ENCODE measurements around the gene RGPD3.
"Not testable (repeated sequence)": the region's sequence is repeated elsewhere in the genome, so short reads cannot be mapped to it uniquely, and the experiment has no call there.

DNA sequence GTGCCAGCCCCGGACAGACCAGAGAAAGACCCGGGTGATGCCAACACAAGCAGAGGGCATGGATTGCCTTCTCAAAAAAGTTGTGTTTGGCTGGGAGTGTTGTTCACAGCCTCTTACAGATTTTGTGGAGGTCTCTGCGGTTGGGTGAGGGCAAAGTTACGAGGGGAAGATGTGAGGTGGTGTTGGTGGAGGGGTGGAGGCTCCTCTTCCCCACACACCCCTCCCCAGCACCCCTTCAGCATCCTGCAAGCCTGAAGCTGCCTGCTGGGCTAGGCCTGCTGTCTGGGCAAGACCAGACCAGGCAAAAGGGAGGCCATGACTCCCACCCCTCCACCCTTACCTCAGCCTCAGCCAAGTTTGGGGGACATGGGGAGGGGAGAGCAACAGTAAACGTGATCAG, 45.2 kb upstream of the RGPD3 start:
- TF ChIP-seq, protein P1, sequence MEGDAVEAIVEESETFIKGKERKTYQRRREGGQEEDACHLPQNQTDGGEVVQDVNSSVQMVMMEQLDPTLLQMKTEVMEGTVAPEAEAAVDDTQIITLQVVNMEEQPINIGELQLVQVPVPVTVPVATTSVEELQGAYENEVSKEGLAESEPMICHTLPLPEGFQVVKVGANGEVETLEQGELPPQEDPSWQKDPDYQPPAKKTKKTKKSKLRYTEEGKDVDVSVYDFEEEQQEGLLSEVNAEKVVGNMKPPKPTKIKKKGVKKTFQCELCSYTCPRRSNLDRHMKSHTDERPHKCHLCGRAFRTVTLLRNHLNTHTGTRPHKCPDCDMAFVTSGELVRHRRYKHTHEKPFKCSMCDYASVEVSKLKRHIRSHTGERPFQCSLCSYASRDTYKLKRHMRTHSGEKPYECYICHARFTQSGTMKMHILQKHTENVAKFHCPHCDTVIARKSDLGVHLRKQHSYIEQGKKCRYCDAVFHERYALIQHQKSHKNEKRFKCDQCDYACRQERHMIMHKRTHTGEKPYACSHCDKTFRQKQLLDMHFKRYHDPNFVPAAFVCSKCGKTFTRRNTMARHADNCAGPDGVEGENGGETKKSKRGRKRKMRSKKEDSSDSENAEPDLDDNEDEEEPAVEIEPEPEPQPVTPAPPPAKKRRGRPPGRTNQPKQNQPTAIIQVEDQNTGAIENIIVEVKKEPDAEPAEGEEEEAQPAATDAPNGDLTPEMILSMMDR (IDR thresholded peaks at IDR 0.05): not testable (repeated sequence)
- TF ChIP-seq POLR2A (IDR thresholded peaks at IDR 0.05): not testable (repeated sequence)

Measured in body of pancreas (tissue), 4 donors.